Osteocyte (in vitro differentiated cells): ENCODE results near the gene ASS1. TPM values are rescaled to one million over a fixed set of nuclear protein-coding genes. Genes with fewer than 3 reads are reported as not detected.
A peak's percentile ranks its signal among the peaks of the same experiment; 100 is the strongest.

ENCODE experiments used
- DNase-seq: peaks from one replicate; pipeline ENCODE4 v3.0.0; 2021; ENCODE audit warnings: mixed read lengths; ENCODE audit not compliant: unreplicated experiment; ENCODE audit errors: extremely low spot score
- H3K27ac Mint-ChIP-seq: one replicate; pipeline ENCODE4 v1.8.0; 2021; ENCODE audit warnings: mild to moderate bottlenecking, mixed read lengths; ENCODE audit not compliant: unreplicated experiment
- H3K27me3 Mint-ChIP-seq: one replicate; pipeline ENCODE4 v1.8.0; 2021; ENCODE audit warnings: mixed read lengths; ENCODE audit not compliant: unreplicated experiment
- H3K36me3 Mint-ChIP-seq: one replicate; pipeline ENCODE4 v1.8.0; 2021; ENCODE audit warnings: mixed read lengths; ENCODE audit not compliant: unreplicated experiment
- H3K4me1 Mint-ChIP-seq: one replicate; pipeline ENCODE4 v1.8.0; 2021; ENCODE audit warnings: mixed read lengths; ENCODE audit not compliant: unreplicated experiment
- H3K4me3 Mint-ChIP-seq: one replicate; pipeline ENCODE4 v1.8.0; 2021; ENCODE audit warnings: mild to moderate bottlenecking, moderate library complexity, mixed read lengths; ENCODE audit not compliant: unreplicated experiment
- H3K9me3 Mint-ChIP-seq: one replicate; pipeline ENCODE4 v1.8.0; 2021; ENCODE audit warnings: mixed read lengths; ENCODE audit not compliant: unreplicated experiment
- total RNA-seq: library from RNA; stranded (reverse); gene quantifications from 2 replicates; pipeline ENCODE4 v1.2.1, GENCODE V29; 2021
- TF ChIP-seq, protein P1 (sequence below): fragments of 200-600 bp; sonication (generic); IDR thresholded peaks from 2 replicates; pipeline ENCODE4 v1.5.0; 2021; ENCODE audit warnings: antibody characterized with exemption, mild to moderate bottlenecking, moderate library complexity

The ASS1 gene
- total RNA-seq, 1 donor from 2014 or later, result 219 TPM

DNA sequence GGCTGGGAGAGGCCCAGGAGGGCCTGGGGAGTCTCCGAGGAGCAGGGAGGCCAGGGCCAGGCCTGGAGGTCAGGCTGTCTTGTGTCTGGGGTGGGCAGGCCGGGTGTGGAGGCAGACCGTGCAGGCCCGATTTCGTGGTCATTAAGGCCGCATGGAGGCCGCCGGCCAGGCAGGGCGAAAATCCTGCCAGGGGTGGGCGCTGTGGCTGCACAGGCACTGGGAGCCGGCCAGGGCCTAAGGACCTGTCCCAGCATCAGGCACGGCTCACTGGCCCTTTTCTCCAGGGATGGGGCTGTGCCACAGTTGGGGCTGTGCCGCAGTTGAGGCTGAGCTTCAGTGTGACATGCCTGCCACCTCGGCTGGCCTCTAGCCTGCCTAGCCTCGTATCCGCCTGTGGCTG lies 35.9 kb downstream of the ASS1 start:
- Mint-ChIP-seq H3K36me3 (peaks cover 25% of the 10 kb centered on the region), H3K27me3 (no peaks in the 10 kb centered on the region), H3K4me1 (no peaks in the 10 kb centered on the region), H3K9me3 (no peaks in the 10 kb centered on the region), H3K27ac (no peak overlapping the region), H3K4me3 (no peak overlapping the region)
- no peak for DNase-seq
- TF ChIP-seq, protein P1, sequence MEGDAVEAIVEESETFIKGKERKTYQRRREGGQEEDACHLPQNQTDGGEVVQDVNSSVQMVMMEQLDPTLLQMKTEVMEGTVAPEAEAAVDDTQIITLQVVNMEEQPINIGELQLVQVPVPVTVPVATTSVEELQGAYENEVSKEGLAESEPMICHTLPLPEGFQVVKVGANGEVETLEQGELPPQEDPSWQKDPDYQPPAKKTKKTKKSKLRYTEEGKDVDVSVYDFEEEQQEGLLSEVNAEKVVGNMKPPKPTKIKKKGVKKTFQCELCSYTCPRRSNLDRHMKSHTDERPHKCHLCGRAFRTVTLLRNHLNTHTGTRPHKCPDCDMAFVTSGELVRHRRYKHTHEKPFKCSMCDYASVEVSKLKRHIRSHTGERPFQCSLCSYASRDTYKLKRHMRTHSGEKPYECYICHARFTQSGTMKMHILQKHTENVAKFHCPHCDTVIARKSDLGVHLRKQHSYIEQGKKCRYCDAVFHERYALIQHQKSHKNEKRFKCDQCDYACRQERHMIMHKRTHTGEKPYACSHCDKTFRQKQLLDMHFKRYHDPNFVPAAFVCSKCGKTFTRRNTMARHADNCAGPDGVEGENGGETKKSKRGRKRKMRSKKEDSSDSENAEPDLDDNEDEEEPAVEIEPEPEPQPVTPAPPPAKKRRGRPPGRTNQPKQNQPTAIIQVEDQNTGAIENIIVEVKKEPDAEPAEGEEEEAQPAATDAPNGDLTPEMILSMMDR, result peak; percentile 8

DNA sequence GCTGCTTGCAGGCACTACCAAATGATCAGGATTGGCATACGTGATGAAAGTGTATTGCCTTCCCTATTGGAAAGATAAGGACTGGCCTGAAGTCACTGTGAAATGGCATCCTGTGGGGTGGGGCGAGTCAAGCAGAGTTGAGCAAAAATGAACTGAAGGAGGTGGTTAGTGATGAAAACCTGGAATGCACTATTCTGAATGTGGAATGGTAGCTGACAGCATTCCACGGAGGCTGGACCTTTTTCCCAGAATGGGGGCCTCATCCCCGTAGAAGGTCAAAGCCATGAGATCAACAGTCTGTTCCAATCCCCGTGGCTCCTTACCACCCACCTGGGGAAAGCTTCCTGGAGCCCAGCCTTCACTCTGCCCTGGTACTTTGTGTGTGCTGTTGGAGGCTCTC lies 37.7 kb downstream of the ASS1 start:
- Mint-ChIP-seq H3K27me3 (no peaks in the 10 kb centered on the region), H3K4me1 (no peaks in the 10 kb centered on the region), H3K36me3 (peaks cover 28% of the 10 kb centered on the region), H3K4me3 (no peak overlapping the region), H3K27ac (no peak overlapping the region), H3K9me3 (no peaks in the 10 kb centered on the region)
- no peak for DNase-seq
- TF ChIP-seq, protein P1, result no peak

DNA sequence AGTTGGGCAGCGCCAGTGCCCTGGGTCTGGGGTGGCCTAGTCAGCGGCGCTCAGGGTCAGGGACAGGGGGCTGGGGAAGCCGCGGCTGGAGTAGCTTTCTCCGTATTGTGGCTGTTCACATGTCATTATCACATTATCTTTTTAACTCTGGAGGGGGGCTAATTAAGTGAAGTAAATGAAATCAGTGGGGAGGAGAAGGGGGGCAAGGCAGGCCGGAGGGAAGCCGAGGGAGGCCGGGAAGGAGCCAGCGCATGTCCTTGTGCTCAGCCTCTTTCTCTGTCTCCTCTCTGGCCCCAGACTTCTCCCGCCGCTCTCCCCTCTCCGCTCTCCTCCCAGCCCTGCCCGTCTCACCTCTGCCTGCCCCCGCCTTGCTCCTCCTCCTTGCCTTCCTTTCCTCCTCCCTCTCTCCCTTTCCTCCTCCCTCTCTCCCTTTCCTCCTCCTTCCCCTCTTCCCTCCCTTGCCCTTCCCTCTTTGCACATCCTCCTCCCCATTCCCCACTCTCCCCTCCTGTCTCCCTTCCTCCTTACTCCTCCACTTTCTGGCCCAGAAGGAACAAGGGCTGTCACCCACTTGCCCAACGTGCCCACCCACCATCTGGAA lies 38.7 kb downstream of the ASS1 start:
- H3K4me3 Mint-ChIP-seq, result no peak overlapping the region
- no peaks in the 10 kb centered on the region for H3K27me3 Mint-ChIP-seq

DNA sequence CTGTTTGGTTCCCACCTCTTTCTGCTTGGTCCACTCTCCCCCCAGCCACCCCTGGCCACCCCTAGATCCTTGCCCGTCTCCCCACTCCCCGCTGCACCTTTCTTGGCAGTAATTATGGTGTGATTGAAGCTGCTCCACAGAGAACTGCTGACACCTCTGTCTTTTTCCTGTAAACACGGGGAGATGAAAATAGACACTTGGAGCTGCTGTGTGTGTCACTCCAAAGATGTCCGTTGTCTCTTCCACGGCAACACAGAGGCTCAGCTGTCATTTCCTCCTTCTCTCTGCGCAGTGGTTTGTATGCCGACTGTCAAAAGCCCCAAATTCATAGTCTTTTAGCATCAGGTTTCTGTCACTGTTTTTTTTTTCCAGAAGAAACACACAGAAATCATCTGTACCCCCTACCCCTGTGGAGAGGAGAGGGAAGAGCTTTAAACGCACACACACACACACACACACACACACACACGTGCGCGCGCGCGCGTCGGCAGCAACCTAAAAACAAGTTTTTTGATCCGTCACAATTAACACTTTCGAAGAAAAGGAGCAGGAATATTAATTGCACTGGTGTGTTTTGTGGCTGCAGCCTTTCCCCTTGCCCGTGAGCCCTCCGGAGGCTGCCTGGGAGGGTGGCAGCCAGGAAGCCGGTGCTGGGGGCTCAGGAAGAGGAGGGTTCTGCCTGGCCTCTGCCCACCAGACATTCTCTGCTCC lies 39.8 kb downstream of the ASS1 start:
- TF ChIP-seq, protein P1, result no peak
- Mint-ChIP-seq H3K36me3 (peaks cover 28% of the 10 kb centered on the region), H3K4me3 (no peak overlapping the region), H3K9me3 (no peaks in the 10 kb centered on the region), H3K27ac (no peak overlapping the region), H3K27me3 (no peaks in the 10 kb centered on the region), H3K4me1 (no peaks in the 10 kb centered on the region)
- no peak for DNase-seq

More for the DNA sequence above, 38.7 kb downstream of the ASS1 start:
- Mint-ChIP-seq H3K4me1 (no peaks in the 10 kb centered on the region), H3K27ac (no peak overlapping the region), H3K9me3 (no peaks in the 10 kb centered on the region), H3K36me3 (peaks cover 28% of the 10 kb centered on the region)
- TF ChIP-seq, protein P1, result no peak
- no peak for DNase-seq

DNA sequence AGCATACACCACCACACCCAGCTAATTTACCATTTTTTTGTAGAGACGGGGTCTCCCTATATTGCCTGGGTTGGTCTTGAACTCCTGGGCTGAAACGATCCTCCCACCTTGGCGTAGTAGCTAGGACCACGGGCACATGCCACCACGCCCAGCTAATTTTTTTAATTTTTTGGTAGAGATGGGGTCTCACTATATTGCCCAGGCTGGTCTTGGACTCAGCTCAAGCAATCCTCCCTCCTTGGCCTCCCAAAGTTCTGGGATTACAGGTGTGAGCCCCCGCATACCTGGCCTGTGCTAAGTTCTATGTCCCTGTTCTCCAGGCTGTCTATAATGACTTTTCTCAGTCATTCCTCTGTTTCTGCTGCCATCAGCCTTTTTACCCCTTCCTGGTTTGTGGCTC lies 41.3 kb downstream of the ASS1 start:
- no peak for DNase-seq
- no peaks in the 10 kb centered on the region for H3K27me3 Mint-ChIP-seq
- H3K4me3 Mint-ChIP-seq, result no peak overlapping the region
- TF ChIP-seq, protein P1, result no peak
- no peaks in the 10 kb centered on the region for H3K4me1 Mint-ChIP-seq
- peaks cover 26% of the 10 kb centered on the region for H3K36me3 Mint-ChIP-seq
- no peaks in the 10 kb centered on the region for H3K9me3 Mint-ChIP-seq
- H3K27ac Mint-ChIP-seq, result no peak overlapping the region
